ENCODE measurements around the gene BANK1. TPM values are rescaled to one million over a fixed set of nuclear protein-coding genes. Genes with fewer than 3 reads are reported as not detected.

BANK1 gene
- total RNA-seq, 4 donors from 2014 or later, result 7.3 to 19.9 (median 13.3) TPM

- TF ChIP-seq, protein P1, sequence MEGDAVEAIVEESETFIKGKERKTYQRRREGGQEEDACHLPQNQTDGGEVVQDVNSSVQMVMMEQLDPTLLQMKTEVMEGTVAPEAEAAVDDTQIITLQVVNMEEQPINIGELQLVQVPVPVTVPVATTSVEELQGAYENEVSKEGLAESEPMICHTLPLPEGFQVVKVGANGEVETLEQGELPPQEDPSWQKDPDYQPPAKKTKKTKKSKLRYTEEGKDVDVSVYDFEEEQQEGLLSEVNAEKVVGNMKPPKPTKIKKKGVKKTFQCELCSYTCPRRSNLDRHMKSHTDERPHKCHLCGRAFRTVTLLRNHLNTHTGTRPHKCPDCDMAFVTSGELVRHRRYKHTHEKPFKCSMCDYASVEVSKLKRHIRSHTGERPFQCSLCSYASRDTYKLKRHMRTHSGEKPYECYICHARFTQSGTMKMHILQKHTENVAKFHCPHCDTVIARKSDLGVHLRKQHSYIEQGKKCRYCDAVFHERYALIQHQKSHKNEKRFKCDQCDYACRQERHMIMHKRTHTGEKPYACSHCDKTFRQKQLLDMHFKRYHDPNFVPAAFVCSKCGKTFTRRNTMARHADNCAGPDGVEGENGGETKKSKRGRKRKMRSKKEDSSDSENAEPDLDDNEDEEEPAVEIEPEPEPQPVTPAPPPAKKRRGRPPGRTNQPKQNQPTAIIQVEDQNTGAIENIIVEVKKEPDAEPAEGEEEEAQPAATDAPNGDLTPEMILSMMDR (IDR thresholded peaks at IDR 0.05; ENCODE audit: low read depth), result no peak
Observed at GRCh38 chr4:101953949-101954348, 163.4 kb downstream of the BANK1 start.

- TF ChIP-seq, protein P1 (IDR thresholded peaks at IDR 0.05; ENCODE audit: low read depth), result no peak
Observed at GRCh38 chr4:101954351-101954750, 163.8 kb downstream of the BANK1 start.

GRCh38 chr4:101954975-101955678 lies 164.6 kb downstream of the BANK1 start:
- TF ChIP-seq, protein P1 (IDR thresholded peaks at IDR 0.05; ENCODE audit: low read depth), result no peak

DNA sequence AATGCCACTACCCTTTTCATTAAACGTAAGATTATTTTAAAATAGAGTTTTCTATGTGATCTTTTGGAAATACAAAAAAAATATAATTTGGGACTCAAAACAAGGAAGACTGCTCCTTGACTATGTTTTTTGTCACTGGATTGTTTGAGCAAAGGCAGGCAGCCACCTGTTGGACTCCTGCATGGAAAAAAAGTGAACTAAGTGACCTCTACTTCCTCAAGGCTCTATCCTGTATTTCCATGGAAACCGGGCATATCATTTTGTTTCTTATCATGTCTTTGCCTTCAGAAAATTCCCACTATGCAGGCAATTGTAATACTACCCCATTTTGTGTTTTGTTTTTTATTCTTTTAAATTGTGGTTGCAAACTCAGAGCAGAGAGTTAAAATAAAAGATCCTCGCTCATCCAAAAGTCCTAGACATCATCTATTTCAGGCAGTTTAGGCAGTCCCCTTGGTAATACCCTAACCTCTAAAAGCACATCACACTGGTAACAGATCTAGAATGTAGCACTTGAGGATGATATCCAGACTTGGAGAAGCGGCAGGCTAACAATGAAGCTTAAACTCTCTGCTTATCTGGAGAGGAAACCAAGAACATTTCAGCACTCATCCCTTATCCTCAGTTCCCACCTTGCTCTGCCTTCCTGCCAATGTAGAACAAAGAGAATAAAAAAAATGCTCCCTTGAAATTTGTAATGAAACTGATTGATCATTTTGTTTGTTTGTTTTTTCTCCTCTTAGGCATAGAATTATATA lies 165.7 kb downstream of the BANK1 start:
- TF ChIP-seq, protein P1 (IDR thresholded peaks at IDR 0.05; ENCODE audit: low read depth), result no peak

- TF ChIP-seq, protein P1 (IDR thresholded peaks at IDR 0.05; ENCODE audit: low read depth), result no peak
Observed at GRCh38 chr4:101958547-101958946, 168.0 kb downstream of the BANK1 start.

GRCh38 chr4:101960431-101960830 lies 169.9 kb downstream of the BANK1 start:
- TF ChIP-seq, protein P1 (IDR thresholded peaks at IDR 0.05; ENCODE audit: low read depth), result no peak

DNA sequence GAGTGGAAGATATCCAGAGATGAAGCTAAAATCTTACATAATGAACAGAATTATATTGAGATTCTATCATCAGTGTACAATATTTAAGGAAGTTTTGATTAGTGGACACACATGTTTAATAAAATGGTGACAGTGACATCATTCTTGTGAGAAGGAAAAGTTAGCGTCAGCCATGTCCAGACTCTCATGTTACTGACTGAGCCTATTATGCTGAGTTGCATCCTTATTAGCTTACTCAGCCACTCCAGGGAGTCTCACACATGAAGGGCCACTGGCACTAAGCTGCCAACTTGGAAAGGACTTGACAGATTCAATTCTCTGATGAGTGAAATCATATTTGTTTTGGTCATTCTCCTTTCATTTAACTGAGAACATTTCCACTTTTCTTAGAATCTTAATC lies 170.6 kb downstream of the BANK1 start:
- TF ChIP-seq, protein P1 (IDR thresholded peaks at IDR 0.05; ENCODE audit: low read depth), result no peak
